ENCODE results near the gene ZDHHC20. TPM values are rescaled to one million over a fixed set of nuclear protein-coding genes. Genes with fewer than 3 reads are reported as not detected.

Gene ZDHHC20
- total and polyA plus RNA-seq, 5 experiments from 2014 or later: 25.8 to 81.7 (median 52.5) TPM

DNA sequence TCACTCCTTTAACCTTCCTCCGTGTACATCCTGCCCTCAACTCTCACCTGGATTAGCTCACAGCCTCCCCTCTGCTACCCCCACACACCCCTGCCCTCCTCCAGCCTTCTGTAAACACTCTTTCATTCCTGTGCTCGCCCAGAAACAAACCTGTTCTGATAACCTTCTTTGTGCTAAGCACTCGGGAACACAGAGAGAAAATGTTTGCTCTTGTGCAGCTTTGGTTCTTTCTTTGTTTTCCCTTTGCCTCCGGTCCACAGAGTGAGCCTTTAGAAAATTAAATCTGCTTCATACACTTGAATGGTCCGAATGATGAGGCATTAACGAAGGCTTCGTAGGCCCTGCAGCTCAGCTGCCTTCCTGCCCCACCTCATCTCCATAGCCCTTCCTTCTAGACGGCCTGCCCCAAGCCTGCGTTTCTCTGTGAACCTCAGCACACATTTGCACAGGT, 6.6 kb upstream of the ZDHHC20 start:
- H3K9me3 Mint-ChIP-seq: peaks cover 0 to 3% (median 3%) of the 10 kb centered on the region in 9 donors
- H3K27ac Mint-ChIP-seq: no peak overlapping the region
- ATAC-seq: no peak
- no peak overlapping the region for H3K4me3 Mint-ChIP-seq
- POLR2A ChIA-PET: no interaction called here
- no peaks in the 10 kb centered on the region for H3K27me3 Mint-ChIP-seq
- DNase-seq: no peak
- no peaks in the 10 kb centered on the region for H3K4me1 Mint-ChIP-seq
- peaks cover 0 to 2% (median 0%) of the 10 kb centered on the region in 3 donors for H3K36me3 Mint-ChIP-seq

DNA sequence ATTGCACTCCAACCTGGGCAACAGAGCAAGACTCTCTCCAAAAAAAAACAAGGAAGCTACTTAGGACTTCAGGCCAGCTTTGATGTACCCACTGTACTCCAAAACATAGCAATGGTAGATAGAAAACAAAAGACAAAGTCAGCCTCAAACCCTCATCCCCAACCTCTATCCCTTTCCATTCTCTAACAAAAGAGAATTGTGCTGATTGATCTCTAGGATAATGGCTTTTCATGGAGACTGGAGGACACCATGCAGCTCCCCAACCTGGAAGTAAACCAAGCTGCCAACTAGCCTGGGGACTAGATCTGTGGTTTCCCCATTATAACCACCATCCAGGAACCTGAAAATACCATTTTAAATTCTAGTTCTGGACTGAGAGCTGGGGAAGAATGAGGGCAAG, 4.3 kb upstream of the ZDHHC20 start:
- no peak for DNase-seq
- no peak for ATAC-seq
- no peaks in the 10 kb centered on the region for H3K27me3 Mint-ChIP-seq
- H3K4me1 Mint-ChIP-seq: peaks cover 0 to 11% (median 8%) of the 10 kb centered on the region in 4 donors
- no peaks in the 10 kb centered on the region for H3K9me3 Mint-ChIP-seq
- POLR2A ChIA-PET: no interaction called here
- no peak overlapping the region for H3K4me3 Mint-ChIP-seq
- no peaks in the 10 kb centered on the region for H3K36me3 Mint-ChIP-seq
- no peak overlapping the region for H3K27ac Mint-ChIP-seq

DNA sequence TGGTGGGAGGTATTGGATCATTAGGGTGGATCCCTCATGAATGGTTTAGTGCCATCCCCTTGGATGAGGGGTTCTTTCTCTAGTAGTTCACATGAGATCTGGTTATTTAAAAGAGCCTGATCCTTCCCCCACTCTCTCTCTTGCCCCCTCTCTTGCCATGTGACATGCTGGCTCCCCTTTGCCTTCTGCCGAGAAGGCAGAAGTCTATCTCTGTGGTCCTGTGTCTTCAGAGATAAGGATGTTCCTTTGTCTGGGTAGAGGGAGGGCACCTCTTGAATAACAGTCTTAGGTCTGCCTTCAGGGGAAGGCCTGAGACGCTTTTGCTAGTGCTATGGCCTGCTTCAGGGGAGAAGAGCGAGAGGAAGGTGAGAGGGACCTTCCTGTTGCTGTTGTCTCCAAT, 2.0 kb upstream of the ZDHHC20 start:
- Mint-ChIP-seq H3K27ac (peak overlapping the region in 3 of 10 donors; percentile 86 to 98 (median 88)), H3K27me3 (no peaks in the 10 kb centered on the region), H3K36me3 (peaks cover 0 to 2% (median 0%) of the 10 kb centered on the region in 3 donors), H3K9me3 (no peaks in the 10 kb centered on the region), H3K4me1 (peaks cover 7 to 29% (median 28%) of the 10 kb centered on the region in 4 donors), H3K4me3 (peak overlapping the region in 1 of 10 donors; percentile 48)
- DNase-seq (no peak), ATAC-seq (no peak)
- POLR2A ChIA-PET: interaction anchor here (0.9 kb wide), 1 partner anchor 9 kb away, joined by 3 read pairs; no protein-coding TSS in a partner anchor

DNA sequence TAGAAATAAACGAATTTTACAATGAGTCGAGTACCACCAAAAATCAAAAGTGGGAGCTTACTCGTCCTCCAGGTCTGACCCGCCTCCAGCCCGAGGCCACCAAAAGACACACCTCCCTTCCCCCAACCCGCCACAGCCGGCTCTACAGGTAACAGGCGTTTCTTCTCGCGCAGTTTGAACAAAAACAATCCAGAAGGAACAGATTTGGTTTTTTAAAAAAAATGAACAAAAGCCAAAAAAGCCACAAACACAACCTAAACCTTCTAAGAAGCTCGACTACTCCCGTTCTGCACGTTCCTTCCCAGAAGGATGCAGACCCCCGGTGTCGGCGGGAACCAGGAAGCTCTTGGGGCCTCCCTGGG, 671 bp downstream of the ZDHHC20 start:
- peaks cover 0 to under 1% (median 0%) of the 10 kb centered on the region in 9 donors for H3K9me3 Mint-ChIP-seq

DNA sequence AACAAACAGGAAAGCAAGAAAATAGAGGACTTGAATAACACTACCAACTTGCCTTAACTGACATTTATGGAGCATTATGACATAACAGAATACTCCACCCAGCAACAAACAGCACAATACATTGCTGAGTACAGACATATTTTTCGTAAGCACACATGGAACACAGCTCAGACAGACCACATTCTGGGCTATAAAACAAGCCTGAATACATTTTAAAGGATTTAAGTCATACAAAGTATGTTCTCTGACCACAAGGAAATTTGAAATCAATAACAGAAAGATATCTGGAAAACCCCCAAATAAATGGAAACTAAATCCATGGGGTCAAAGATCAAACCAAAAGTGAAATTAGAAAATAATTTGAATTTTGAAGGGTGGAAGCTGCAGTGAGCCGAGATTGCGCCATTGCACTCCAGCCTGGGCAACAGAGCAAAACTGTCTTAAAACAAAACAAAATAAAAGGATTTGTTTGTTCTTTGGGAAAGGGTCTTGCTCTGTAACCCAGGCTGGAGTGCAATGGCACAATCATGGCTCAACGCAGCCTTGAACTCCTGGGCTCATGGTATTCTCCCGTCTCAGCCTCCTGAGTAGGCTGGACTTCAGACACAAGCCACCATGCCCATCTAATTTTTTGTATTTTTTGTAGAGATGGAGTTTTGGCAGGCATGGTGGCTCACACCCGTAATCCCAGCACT, 5.6 kb downstream of the ZDHHC20 start:
- no peaks in the 10 kb centered on the region for H3K27me3 Mint-ChIP-seq
- peaks cover 0 to 14% (median 7%) of the 10 kb centered on the region in 9 donors for H3K9me3 Mint-ChIP-seq
- POLR2A ChIA-PET: no interaction called here
- H3K4me3 Mint-ChIP-seq: peak overlapping the region in 3 of 10 donors; percentile 5 to 36 (median 11)
- no peak for ATAC-seq
- H3K36me3 Mint-ChIP-seq: peaks cover 13 to 16% (median 15%) of the 10 kb centered on the region in 3 donors
- no peak overlapping the region for H3K27ac Mint-ChIP-seq
- no peak for DNase-seq
- H3K4me1 Mint-ChIP-seq: peaks cover 25 to 70% (median 66%) of the 10 kb centered on the region in 4 donors

More for the DNA sequence above, 671 bp downstream of the ZDHHC20 start:
- ATAC-seq (peak; percentile 31 to 33), DNase-seq (peak in 9 of 10 donors; percentile 27 to 74 (median 39))
- H3K4me3 Mint-ChIP-seq: peak overlapping the region; percentile 90 to 95 (median 92)
- POLR2A ChIA-PET: interaction anchor here (0.9 to 2.4 kb wide), 10 partner anchors 18 to 282 kb away, joined by 3 to 14 read pairs (median 4); partner anchors contain the start of genes MICU2, MRPL57 and SKA3
- peaks cover 13 to 47% (median 44%) of the 10 kb centered on the region in 4 donors for H3K4me1 Mint-ChIP-seq
- H3K27me3 Mint-ChIP-seq: no peaks in the 10 kb centered on the region
- peak overlapping the region; percentile 85 to 96 (median 92) for H3K27ac Mint-ChIP-seq
- peaks cover 5 to 8% (median 7%) of the 10 kb centered on the region in 3 donors for H3K36me3 Mint-ChIP-seq

DNA sequence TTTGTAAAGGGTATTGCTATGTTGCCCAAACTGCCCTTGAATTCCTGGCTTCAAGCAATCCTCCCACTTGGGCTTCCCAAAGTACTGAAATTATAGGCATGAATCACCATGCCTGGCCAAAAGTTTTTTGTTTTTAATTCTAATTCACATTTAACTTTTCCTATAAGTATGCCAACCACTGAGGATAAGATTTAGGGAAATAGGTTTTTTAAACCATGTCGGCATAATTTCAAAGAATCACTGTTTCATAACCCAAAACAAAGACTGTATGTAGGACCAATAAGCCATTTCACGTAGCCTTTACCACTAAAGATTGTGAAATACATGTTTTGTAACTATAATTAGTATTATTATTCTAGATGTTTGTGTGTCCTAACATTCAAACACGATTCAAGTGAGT, 8.2 kb downstream of the ZDHHC20 start:
- Mint-ChIP-seq H3K27ac (peak overlapping the region in 1 of 10 donors; percentile 71), H3K27me3 (no peaks in the 10 kb centered on the region), H3K4me3 (no peak overlapping the region), H3K36me3 (peaks cover 15 to 21% (median 19%) of the 10 kb centered on the region in 3 donors), H3K9me3 (peaks cover 0 to 14% (median 7%) of the 10 kb centered on the region in 9 donors), H3K4me1 (peaks cover 25 to 60% (median 58%) of the 10 kb centered on the region in 4 donors)
- POLR2A ChIA-PET: no interaction called here
- DNase-seq (no peak), ATAC-seq (no peak)

DNA sequence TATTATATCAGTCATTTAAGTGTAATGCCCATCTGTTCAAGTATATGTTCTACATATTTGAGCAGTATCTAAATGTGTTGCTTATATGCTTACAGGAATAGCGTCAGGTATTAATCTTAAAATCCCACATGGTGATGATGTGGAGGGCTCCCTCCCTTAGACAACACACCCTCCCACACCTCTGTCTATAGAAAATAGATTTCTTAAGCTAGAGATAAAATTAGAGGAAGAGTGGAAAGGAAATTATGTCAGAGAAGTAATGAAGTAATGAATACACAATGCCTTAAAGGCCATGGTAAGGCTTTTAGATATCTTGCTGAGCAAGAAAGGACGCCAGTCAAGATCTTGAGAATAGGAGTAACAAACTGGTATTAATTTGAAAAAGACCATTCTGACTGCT, 12.4 kb downstream of the ZDHHC20 start:
- Mint-ChIP-seq H3K36me3 (peaks cover 0 to 19% (median 6%) of the 10 kb centered on the region in 3 donors), H3K9me3 (peaks cover 0 to 3% (median 0%) of the 10 kb centered on the region in 9 donors), H3K4me1 (peaks cover 34 to 67% (median 62%) of the 10 kb centered on the region in 4 donors), H3K27me3 (no peaks in the 10 kb centered on the region), H3K4me3 (peak overlapping the region in 5 of 10 donors; percentile 18 to 63 (median 31)), H3K27ac (peak overlapping the region in 3 of 10 donors; percentile 21 to 37 (median 28))
- POLR2A ChIA-PET: no interaction called here
- DNase-seq: no peak
- ATAC-seq: no peak

DNA sequence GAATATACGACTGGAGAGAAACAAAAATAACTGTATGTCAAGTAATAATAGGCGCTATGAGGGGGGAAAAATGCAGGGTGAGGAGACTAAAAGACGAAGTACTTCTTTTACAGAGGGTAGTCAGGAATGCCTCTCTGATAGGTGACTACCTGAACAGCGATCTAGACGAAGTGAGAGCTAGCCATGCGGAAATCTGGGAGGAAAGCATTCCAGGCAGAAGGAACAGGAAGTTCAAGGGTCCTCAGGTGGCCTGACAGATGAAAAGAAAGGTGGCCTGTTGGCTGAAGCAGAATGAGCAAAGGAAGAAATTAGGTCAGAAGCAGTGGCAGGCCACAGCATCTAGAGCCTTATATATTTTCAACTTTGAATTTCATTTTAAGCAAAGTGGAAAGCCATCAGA, 13.3 kb downstream of the ZDHHC20 start:
- peak overlapping the region in 2 of 10 donors; percentile 2 to 12 for H3K4me3 Mint-ChIP-seq
- peak overlapping the region in 3 of 10 donors; percentile 2 to 49 (median 5) for H3K27ac Mint-ChIP-seq
- H3K36me3 Mint-ChIP-seq: peaks cover 0 to 19% (median 6%) of the 10 kb centered on the region in 3 donors
- DNase-seq (no peak), ATAC-seq (no peak)
- H3K9me3 Mint-ChIP-seq: peaks cover 0 to 4% (median 0%) of the 10 kb centered on the region in 9 donors
- no peaks in the 10 kb centered on the region for H3K27me3 Mint-ChIP-seq
- H3K4me1 Mint-ChIP-seq: peaks cover 37 to 73% (median 63%) of the 10 kb centered on the region in 4 donors
- POLR2A ChIA-PET: no interaction called here

DNA sequence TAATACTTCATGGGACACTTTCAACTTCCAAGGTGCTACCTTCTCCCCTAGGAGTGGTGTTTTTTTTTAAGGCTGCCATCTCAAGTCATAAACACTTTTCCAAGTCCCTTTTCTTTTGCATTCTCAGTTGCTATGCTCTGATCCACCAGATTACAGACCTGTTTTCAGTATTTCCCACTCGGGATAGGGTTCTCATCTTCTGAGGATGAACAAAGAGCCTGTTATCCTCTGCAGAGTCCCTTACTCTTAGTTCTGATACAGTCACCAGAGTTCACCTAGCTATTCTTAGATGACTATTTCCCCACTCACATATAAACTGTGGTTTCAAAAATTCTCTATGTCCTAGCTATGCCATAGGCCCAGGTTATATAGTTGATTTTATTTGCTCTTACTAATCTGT, 15.9 kb downstream of the ZDHHC20 start:
- no peak for DNase-seq
- ATAC-seq: no peak
- POLR2A ChIA-PET: no interaction called here
- peaks cover 0 to 8% (median 4%) of the 10 kb centered on the region in 9 donors for H3K9me3 Mint-ChIP-seq
- no peak overlapping the region for H3K4me3 Mint-ChIP-seq
- H3K27me3 Mint-ChIP-seq: no peaks in the 10 kb centered on the region
- H3K4me1 Mint-ChIP-seq: peaks cover 36 to 75% (median 65%) of the 10 kb centered on the region in 4 donors
- H3K36me3 Mint-ChIP-seq: peaks cover 11 to 18% (median 12%) of the 10 kb centered on the region in 3 donors
- H3K27ac Mint-ChIP-seq: peak overlapping the region in 5 of 10 donors; percentile 9 to 57 (median 26)

DNA sequence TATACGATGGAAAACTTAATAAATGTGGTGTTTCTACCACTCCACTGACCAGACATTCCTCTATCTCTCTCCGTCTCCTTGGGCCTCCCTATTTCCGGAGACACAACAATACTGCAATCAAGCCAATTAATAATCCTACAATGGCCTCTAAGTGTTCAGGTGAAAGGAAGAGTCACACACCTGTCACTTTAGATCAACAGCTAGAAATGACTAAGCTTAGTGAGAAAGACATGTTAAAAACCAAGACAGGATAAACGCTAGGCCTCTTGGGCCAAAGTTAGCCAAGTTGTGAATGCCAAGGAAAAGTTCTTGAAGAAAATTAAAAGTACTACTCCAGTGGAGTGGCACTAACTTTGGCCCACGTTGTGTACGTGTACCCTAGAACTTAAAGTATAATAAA, 22.5 kb downstream of the ZDHHC20 start:
- POLR2A ChIA-PET: no interaction called here
- Mint-ChIP-seq H3K27ac (peak overlapping the region in 2 of 10 donors; percentile 67 to 69), H3K4me3 (peak overlapping the region in 5 of 10 donors; percentile 5 to 41 (median 11))

DNA sequence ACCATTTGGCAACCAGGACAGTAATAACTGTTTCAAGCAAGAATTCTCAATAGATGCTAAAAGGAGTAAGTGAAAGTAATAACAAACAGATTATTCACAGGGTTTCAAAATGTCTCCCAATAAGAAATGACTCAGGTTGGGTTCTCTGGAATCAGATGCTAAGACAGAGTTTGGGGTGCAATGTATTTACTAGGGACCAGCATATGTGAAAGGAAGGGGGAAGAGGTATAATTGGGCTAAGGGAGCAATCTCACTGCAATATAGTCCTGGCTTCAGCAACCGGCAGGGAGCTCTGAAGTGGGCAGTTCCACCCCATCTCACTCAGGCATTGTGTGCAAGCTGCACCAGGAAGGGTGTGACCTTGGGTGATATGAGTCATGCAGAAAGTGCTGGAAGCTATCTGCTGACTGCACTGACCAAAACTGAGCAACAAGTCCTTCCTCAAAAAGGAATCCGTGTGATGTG, 23.4 kb downstream of the ZDHHC20 start:
- peak in 1 of 10 donors; percentile 33 for DNase-seq
- Mint-ChIP-seq H3K4me1 (peaks cover 18 to 62% (median 56%) of the 10 kb centered on the region in 4 donors), H3K36me3 (peaks cover 20 to 38% (median 23%) of the 10 kb centered on the region in 3 donors), H3K4me3 (peak overlapping the region in 5 of 10 donors; percentile 4 to 74 (median 34)), H3K27me3 (no peaks in the 10 kb centered on the region), H3K27ac (peak overlapping the region in 5 of 10 donors; percentile 25 to 67 (median 57)), H3K9me3 (peaks cover 3 to 22% (median 9%) of the 10 kb centered on the region in 9 donors)
- POLR2A ChIA-PET: interaction anchor here (0.5 kb wide), 1 partner anchor 20 kb away, joined by 3 read pairs; no protein-coding TSS in a partner anchor
- ATAC-seq: peak; percentile 63 to 71

More for the DNA sequence above, 22.5 kb downstream of the ZDHHC20 start:
- DNase-seq: no peak
- peaks cover 21 to 67% (median 61%) of the 10 kb centered on the region in 4 donors for H3K4me1 Mint-ChIP-seq
- H3K9me3 Mint-ChIP-seq: peaks cover 0 to 14% (median 6%) of the 10 kb centered on the region in 9 donors
- ATAC-seq: no peak
- no peaks in the 10 kb centered on the region for H3K27me3 Mint-ChIP-seq
- peaks cover 17 to 29% (median 17%) of the 10 kb centered on the region in 3 donors for H3K36me3 Mint-ChIP-seq

DNA sequence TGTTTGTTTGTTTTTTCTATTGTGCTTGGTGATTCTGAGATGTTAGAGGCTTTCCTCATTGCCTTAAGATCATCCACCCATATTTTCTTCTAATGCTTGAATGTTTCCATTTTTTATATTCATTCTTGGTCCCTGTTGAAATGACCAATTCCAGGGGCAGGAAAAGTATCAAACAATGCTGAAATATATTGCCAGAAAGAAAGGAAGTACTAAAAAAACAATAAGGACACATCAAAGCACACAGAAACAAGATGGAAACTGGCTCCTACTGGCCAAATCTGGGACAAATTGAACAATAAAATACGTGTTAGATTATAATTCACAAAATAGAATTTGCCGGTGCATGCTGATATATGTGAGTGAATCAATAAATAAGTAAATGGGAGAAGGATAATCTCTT, 23.9 kb downstream of the ZDHHC20 start:
- peak overlapping the region in 2 of 10 donors; percentile 20 to 21 for H3K4me3 Mint-ChIP-seq

More for the DNA sequence above, 23.9 kb downstream of the ZDHHC20 start:
- Mint-ChIP-seq H3K9me3 (peaks cover 5 to 27% (median 13%) of the 10 kb centered on the region in 9 donors), H3K4me1 (peaks cover 18 to 61% (median 55%) of the 10 kb centered on the region in 4 donors), H3K27me3 (no peaks in the 10 kb centered on the region), H3K27ac (peak overlapping the region in 4 of 10 donors; percentile 9 to 67 (median 46)), H3K36me3 (peaks cover 25 to 42% (median 28%) of the 10 kb centered on the region in 3 donors)
- DNase-seq (no peak), ATAC-seq (no peak)
- POLR2A ChIA-PET: interaction anchor here (0.7 kb wide), 1 partner anchor 128 kb away, joined by 4 read pairs; no protein-coding TSS in a partner anchor

Data from naive thymus-derived CD8-positive, alpha-beta T cell (primary cell).